Measurements from ENCODE around the gene KDM6B.

The KDM6B gene

DNA sequence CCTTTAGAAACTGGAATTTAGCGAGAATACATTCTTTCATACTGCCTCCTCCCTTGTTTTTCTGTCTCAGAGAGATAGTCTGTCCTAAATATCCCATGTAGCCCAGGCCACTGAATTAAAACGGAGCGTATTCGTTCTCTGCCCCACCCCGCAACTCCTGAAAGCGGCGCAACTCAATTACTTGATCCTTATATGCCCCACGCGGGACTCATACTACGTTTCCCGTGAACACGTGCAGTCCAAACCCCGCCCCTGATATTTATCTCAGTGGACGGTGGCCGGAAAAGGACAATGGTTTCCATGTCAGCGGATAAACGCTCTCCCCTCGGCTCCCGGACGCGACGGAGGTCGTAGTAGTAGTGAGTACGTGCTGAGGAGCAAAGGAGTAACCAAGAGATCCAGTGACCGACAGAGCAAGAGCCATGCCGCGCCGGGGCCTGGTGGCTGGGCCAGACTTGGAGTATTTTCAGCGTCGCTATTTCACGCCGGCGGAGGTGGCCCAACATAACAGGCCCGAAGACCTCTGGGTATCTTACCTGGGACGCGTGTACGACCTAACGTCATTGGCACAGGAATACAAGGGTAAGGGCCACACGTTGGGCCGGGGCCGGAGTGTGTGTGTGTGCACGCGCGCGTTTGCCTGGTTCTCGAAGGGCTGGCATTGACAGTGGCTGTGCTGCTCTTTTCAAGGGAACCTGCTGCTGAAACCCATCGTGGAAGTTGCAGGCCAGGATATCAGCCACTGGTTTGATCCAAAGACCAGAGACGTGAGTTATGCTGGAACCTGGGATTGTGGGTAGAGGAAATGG is 23.9 kb downstream of the KDM6B start, which contains the start of gene CYB5D1 (continued):
- TF ChIP-seq, protein P1, sequence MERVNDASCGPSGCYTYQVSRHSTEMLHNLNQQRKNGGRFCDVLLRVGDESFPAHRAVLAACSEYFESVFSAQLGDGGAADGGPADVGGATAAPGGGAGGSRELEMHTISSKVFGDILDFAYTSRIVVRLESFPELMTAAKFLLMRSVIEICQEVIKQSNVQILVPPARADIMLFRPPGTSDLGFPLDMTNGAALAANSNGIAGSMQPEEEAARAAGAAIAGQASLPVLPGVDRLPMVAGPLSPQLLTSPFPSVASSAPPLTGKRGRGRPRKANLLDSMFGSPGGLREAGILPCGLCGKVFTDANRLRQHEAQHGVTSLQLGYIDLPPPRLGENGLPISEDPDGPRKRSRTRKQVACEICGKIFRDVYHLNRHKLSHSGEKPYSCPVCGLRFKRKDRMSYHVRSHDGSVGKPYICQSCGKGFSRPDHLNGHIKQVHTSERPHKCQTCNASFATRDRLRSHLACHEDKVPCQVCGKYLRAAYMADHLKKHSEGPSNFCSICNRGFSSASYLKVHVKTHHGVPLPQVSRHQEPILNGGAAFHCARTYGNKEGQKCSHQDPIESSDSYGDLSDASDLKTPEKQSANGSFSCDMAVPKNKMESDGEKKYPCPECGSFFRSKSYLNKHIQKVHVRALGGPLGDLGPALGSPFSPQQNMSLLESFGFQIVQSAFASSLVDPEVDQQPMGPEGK (tag by site-specific recombination; IDR thresholded peaks at IDR 0.05): peak; percentile 17; the same call in 1 of the 2 replicates
- TF ChIP-seq, protein P2, sequence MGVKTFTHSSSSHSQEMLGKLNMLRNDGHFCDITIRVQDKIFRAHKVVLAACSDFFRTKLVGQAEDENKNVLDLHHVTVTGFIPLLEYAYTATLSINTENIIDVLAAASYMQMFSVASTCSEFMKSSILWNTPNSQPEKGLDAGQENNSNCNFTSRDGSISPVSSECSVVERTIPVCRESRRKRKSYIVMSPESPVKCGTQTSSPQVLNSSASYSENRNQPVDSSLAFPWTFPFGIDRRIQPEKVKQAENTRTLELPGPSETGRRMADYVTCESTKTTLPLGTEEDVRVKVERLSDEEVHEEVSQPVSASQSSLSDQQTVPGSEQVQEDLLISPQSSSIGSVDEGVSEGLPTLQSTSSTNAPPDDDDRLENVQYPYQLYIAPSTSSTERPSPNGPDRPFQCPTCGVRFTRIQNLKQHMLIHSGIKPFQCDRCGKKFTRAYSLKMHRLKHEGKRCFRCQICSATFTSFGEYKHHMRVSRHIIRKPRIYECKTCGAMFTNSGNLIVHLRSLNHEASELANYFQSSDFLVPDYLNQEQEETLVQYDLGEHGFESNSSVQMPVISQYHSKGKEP (tag by site-specific recombination; IDR thresholded peaks at IDR 0.05): 0 out of 2 replicates have a peak, but pooled peaks have one; percentile 15
- TF ChIP-seq, protein P3, sequence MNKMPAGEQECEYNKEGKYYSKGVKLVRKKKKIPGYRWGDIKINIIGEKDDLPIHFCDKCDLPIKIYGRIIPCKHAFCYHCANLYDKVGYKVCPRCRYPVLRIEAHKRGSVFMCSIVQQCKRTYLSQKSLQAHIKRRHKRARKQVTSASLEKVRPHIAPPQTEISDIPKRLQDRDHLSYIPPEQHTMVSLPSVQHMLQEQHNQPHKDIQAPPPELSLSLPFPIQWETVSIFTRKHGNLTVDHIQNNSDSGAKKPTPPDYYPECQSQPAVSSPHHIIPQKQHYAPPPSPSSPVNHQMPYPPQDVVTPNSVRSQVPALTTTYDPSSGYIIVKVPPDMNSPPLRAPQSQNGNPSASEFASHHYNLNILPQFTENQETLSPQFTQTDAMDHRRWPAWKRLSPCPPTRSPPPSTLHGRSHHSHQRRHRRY (tag by site-specific recombination; IDR thresholded peaks at IDR 0.05): no peak
- TF ChIP-seq HOXC10 (CRISPR knock-in tag; IDR thresholded peaks at IDR 0.05) (no peak), ZNF521 (tag by site-specific recombination; IDR thresholded peaks at IDR 0.05) (no peak), RBAK (tag by site-specific recombination; IDR thresholded peaks at IDR 0.05) (no peak), ZNF791 (tag by site-specific recombination; IDR thresholded peaks at IDR 0.05) (no peak), ZNF324 (tag by site-specific recombination; IDR thresholded peaks at IDR 0.05) (no peak), GLI2 (tag by site-specific recombination; IDR thresholded peaks at IDR 0.05; ENCODE audit: borderline replicate concordance, low read depth) (no peak), ZNF670 (tag by site-specific recombination; IDR thresholded peaks at IDR 0.05; ENCODE audit: low read depth) (no peak), ZNF140 (tag by site-specific recombination; IDR thresholded peaks at IDR 0.05) (no peak), ZNF707 (tag by site-specific recombination; IDR thresholded peaks at IDR 0.05) (no peak), ZNF266 (tag by site-specific recombination; IDR thresholded peaks at IDR 0.05; ENCODE audit: low read depth) (no peak), ZNF214 (tag by site-specific recombination; IDR thresholded peaks at IDR 0.05; ENCODE audit: borderline replicate concordance) (no peak), ZNF830 (tag by site-specific recombination; IDR thresholded peaks at IDR 0.05; ENCODE audit: low read depth) (no peak), ZNF211 (tag by site-specific recombination; IDR thresholded peaks at IDR 0.05; ENCODE audit: low read depth) (no peak), ZNF555 (tag by site-specific recombination; conservative IDR thresholded peaks at IDR 0.05) (no peak), ZNF426 (tag by site-specific recombination; IDR thresholded peaks at IDR 0.05) (no peak), ZNF585B (tag by site-specific recombination; IDR thresholded peaks at IDR 0.05) (no peak), ZNF416 (tag by site-specific recombination; IDR thresholded peaks at IDR 0.05) (no peak), IKZF3 (tag by site-specific recombination; IDR thresholded peaks at IDR 0.05) (no peak), ZNF501 (tag by site-specific recombination; IDR thresholded peaks at IDR 0.05) (peak; percentile 80), ZNF138 (tag by site-specific recombination; IDR thresholded peaks at IDR 0.05; ENCODE audit: borderline replicate concordance) (no peak), ZNF621 (tag by site-specific recombination; IDR thresholded peaks at IDR 0.05) (no peak), ZNF660 (tag by site-specific recombination; IDR thresholded peaks at IDR 0.05) (peak; percentile 83)
- TF ChIP-seq, protein P4, sequence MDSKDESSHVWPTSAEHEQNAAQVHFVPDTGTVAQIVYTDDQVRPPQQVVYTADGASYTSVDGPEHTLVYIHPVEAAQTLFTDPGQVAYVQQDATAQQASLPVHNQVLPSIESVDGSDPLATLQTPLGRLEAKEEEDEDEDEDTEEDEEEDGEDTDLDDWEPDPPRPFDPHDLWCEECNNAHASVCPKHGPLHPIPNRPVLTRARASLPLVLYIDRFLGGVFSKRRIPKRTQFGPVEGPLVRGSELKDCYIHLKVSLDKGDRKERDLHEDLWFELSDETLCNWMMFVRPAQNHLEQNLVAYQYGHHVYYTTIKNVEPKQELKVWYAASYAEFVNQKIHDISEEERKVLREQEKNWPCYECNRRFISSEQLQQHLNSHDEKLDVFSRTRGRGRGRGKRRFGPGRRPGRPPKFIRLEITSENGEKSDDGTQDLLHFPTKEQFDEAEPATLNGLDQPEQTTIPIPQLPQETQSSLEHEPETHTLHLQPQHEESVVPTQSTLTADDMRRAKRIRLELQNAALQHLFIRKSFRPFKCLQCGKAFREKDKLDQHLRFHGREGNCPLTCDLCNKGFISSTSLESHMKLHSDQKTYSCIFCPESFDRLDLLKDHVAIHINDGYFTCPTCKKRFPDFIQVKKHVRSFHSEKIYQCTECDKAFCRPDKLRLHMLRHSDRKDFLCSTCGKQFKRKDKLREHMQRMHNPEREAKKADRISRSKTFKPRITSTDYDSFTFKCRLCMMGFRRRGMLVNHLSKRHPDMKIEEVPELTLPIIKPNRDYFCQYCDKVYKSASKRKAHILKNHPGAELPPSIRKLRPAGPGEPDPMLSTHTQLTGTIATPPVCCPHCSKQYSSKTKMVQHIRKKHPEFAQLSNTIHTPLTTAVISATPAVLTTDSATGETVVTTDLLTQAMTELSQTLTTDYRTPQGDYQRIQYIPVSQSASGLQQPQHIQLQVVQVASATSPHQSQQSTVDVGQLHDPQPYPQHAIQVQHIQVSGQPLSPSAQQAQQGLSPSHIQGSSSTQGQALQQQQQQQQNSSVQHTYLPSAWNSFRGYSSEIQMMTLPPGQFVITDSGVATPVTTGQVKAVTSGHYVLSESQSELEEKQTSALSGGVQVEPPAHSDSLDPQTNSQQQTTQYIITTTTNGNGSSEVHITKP (tag by site-specific recombination; IDR thresholded peaks at IDR 0.05): peak; percentile 21; the same call in 1 of the 2 replicates
- TF ChIP-seq, protein P5, sequence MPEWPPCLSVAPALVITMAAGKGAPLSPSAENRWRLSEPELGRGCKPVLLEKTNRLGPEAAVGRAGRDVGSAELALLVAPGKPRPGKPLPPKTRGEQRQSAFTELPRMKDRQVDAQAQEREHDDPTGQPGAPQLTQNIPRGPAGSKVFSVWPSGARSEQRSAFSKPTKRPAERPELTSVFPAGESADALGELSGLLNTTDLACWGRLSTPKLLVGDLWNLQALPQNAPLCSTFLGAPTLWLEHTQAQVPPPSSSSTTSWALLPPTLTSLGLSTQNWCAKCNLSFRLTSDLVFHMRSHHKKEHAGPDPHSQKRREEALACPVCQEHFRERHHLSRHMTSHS (tag by site-specific recombination; IDR thresholded peaks at IDR 0.05): no peak
- TF ChIP-seq, protein P6, sequence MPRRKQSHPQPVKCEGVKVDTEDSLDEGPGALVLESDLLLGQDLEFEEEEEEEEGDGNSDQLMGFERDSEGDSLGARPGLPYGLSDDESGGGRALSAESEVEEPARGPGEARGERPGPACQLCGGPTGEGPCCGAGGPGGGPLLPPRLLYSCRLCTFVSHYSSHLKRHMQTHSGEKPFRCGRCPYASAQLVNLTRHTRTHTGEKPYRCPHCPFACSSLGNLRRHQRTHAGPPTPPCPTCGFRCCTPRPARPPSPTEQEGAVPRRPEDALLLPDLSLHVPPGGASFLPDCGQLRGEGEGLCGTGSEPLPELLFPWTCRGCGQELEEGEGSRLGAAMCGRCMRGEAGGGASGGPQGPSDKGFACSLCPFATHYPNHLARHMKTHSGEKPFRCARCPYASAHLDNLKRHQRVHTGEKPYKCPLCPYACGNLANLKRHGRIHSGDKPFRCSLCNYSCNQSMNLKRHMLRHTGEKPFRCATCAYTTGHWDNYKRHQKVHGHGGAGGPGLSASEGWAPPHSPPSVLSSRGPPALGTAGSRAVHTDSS (tag by site-specific recombination; IDR thresholded peaks at IDR 0.05): 0 out of 2 replicates have a peak, but pooled peaks have one; percentile 6
